HG02623 (cell line): Measurements from ENCODE around the gene ZBED4.

Experiments
- ATAC-seq: cut with Tn5 transposase; IDR thresholded peaks from one replicate; pipeline ENCODE4 v1.9.1; 2021; ENCODE audit warnings: moderate library complexity; ENCODE audit not compliant: unreplicated experiment

Gene ZBED4

DNA sequence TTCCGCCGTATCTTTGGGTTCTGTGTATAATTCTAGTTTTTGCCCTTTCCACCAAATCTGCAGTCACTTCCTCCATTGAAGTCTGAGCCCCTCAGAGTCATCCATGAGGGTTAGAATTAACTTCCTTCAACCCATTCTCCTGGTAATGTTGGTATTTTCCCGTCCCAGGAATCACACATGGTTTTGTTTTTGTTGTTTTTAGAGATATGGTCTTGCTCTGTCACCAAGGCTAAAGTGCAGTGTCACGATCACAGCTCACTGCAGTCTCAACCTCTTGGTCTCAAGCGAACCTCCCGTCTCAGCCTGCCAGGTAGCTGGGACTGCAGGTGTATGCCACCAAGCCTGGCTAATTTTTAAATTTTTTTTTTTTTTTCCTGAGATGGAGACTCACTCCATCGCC is 18.7 kb downstream of the ZBED4 start:
- ATAC-seq, result no peak

DNA sequence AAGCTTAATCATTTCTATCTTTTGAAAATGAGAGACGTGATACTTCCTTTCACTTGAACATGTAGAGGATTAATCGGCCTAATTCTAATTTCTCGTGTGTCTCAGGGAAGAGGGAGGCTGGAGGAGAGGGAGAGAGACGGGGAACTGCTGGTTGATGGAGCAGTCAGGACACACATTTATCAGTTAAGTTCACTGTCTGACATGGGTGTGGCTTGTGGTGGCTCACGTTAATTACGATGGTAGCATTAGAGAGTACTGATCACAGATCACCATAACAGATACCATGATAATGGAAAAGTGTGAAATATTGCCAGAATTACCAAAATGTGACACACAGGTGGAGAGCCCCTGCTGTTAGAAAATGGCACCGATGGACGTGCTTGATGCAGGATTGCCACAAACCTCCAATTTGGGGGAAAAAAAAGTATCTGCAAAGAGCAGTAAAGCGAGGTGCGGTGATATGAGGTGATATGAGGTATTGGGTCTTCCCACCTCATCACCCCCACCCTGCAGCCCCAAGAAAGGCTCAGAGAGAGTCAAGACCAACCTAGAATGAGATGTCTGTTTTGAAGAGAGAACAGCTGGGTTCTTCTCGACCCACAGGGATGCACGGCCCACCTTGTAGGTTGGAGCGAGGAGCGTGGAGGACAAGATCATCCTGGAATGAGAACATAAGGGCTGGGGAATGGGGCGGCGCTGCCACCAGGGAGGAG is 19.7 kb downstream of the ZBED4 start:
- no peak for ATAC-seq

DNA sequence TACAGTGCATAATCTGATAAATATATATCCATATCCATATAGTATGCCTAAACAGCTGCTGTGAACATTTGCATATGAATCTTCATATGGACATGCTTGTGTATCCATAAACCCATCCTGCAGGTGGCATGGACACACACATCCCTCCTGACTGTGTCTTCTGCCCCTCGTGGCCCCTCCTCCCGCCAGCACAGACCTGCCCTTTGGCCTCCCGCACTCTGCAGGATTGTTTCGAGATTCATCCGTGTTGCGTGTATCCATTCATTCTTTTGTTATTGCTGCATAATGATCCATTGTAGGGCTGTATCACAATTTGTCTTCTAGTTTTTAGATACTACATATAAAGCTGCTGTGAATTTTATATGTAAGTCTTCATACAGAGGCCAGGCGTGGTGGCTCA is 24.0 kb downstream of the ZBED4 start:
- no peak for ATAC-seq

DNA sequence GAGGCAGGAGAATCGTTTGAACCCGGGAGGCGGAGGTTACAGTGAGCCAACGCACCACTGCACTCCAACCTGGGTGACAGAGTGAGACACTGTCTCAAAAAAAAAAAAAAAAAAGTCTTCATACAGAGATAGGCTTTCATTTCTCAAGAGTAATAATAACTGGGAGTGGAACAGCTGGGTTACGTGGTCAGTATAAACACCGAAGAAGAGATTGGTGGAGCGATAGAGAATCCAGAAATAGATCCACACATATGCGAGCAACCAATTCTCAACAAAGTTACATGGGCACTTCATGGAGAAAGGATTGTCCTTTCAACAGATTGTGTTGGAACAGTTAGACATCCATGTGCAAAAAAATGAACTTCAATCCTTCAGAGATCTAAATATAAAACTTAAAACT is 24.6 kb downstream of the ZBED4 start:
- no peak for ATAC-seq

DNA sequence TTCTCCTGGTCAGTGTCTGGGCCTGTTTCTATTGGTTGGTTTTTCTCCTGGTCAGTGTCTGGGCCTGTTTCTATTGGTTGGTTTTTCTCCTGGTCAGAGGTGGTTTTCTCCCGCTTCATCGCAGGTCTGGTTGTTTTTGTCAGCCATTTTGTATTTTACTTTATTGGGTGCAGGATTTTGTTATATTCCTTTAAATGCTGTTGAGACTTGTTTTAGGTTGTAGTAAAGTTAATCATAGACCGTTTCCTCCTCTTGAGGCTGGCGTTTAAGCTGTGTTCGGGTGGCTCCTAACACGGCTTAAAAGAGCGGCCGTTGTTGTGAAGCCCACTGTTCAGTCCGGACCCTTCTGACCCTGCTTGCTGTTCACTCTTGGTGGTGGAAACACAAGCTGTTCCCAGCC is 26.2 kb downstream of the ZBED4 start:
- no peak for ATAC-seq

DNA sequence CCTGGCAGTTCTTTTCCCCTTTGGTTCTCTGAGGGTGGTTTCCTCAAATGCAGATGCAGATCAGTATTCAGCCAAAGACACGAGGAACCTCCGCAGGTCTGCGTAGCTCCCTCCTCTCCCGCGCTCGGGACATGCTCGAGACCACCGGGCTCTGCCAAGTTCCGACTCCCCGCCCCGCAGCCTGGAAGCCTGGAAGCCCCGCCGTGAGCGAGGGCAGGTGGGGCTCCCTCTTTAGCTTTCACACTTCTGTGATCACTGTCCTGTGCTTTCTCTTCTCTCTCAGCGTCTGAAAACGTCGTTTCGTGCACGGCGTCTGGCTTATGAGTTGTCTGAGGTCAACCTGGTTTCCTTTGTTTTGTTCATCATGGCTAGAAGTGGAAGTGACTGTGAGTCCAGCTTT is 26.6 kb downstream of the ZBED4 start:
- no peak for ATAC-seq

DNA sequence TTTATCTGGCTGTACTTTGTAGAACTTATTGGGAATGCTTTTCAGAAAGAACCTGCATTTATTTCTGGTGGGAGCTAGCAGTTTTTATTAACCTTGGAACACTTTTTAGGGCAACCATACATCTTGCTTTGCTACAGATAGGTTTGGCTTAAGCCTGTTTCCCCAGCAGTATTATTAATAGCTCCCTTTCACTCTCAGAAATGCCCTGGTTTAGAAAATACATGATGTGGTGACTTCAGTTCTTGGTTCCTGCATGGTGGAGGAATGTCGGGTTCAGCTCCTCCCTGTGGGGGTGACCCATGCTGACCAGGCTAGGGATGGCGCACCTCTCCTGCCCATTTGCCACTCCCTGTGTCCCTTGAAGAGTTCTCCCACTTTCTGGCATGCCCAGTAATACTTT is 28.2 kb downstream of the ZBED4 start:
- no peak for ATAC-seq

DNA sequence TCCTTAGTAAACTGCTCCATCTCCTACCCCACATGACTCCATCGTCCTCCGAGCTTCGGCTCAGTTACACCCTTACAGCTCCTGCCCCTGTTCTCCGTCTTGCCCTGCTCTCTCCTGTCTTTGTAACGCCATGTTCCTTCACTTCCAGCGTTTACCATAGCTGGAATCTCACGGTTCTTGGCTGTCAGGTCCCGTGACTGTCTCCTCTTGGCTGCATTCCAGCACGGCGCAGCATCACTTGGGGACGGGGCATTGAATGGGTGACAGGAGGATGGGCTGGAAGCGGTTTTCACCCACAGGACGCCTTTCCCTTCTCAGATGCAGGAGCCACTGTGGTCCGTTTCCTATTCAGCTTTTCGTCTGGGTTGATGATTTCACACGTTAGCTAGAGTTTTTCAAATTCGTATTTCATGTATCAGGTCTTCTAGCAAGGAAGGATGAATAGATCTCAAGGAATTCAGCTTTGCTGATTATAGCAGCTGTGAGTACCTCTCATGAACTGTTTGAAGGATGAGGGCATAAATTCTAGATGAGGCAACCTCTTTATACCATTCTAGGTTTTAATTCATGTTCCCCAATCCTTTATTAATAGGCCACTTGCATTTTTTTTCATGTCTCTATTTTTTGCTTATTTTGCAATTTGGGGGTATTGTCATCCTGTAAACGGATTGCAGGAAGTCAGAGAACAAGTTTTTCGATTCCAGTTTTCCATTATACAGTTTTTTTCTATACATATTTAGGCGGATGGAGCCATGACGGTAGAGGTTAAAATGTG is 29.1 kb downstream of the ZBED4 start:
- no peak for ATAC-seq

DNA sequence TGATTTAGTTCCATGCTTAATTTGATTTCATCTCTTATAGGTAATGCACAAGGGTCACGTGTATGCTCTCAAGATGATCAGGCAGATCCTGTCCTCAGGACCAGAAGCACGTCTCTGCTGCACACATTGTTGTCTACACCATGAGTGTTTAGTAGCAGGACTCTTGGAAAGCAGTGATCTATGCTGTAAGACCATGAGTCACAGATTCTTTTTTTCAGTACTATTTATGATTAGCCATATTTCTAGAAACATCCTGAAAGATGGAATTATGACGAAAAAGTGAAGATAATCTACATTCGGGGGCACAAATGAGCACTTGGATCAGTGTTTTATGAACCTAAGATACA is 29.6 kb downstream of the ZBED4 start:
- no peak for ATAC-seq

DNA sequence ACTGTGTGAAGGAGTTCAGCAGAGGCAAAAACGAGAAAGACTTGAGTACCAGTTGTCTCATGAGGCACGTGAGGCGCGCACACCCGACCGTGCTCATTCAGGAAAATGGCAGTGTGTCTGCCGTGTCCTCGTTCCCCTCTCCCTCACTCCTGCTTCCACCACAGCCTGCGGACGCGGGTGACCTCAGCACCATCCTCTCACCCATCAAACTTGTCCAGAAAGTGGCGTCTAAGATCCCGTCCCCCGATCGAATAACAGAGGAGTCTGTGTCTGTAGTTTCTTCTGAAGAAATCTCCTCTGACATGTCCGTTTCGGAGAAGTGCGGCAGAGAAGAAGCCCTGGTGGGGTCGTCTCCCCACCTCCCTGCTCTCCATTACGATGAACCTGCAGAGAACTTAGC is 30.4 kb downstream of the ZBED4 start:
- ATAC-seq, result no peak

DNA sequence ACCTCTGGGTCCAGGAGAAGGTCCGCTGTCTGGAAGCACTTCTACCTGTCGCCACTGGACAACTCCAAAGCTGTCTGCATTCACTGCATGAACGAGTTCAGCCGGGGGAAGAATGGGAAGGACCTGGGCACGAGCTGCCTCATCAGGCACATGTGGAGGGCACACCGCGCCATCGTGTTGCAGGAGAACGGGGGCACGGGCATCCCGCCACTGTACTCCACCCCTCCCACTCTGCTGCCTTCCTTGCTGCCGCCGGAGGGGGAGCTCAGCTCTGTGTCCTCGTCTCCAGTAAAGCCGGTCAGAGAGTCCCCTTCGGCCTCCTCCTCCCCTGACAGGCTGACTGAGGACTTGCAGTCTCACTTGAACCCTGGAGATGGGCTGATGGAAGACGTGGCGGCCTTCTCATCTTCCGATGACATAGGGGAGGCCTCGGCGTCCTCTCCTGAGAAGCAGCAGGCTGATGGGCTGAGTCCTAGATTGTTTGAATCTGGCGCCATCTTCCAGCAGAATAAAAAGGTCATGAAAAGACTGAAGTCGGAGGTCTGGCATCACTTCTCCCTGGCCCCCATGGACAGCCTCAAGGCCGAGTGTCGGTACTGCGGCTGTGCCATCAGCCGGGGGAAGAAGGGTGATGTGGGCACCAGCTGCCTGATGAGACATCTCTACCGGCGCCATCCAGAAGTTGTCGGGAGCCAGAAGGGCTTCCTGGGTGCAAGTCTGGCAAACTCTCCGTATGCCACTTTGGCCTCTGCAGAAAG is 31.0 kb downstream of the ZBED4 start:
- no peak for ATAC-seq

DNA sequence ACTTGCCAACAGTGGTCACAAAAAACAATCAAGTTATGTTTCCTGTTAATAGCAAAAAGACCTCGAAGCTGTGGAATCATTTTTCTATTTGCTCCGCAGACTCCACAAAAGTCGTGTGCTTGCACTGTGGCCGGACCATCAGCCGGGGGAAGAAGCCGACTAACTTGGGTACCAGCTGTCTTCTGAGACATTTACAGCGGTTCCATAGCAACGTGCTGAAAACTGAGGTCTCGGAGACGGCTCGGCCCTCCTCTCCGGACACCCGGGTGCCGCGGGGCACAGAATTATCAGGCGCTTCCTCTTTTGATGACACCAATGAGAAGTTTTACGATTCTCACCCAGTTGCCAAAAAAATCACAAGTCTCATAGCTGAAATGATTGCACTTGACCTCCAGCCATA is 31.6 kb downstream of the ZBED4 start:
- no peak for ATAC-seq

DNA sequence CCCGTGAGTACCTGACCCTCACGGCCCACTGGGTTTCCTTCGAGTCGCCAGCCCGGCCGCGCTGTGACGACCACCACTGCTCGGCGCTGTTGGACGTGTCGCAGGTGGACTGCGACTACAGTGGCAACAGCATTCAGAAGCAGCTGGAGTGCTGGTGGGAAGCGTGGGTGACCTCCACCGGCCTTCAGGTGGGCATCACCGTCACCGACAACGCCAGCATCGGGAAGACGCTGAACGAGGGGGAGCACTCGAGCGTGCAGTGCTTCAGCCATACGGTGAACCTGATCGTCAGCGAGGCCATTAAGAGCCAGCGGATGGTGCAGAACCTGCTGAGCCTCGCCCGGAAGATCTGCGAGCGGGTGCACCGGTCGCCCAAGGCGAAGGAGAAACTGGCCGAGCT is 32.2 kb downstream of the ZBED4 start:
- ATAC-seq, result no peak

DNA sequence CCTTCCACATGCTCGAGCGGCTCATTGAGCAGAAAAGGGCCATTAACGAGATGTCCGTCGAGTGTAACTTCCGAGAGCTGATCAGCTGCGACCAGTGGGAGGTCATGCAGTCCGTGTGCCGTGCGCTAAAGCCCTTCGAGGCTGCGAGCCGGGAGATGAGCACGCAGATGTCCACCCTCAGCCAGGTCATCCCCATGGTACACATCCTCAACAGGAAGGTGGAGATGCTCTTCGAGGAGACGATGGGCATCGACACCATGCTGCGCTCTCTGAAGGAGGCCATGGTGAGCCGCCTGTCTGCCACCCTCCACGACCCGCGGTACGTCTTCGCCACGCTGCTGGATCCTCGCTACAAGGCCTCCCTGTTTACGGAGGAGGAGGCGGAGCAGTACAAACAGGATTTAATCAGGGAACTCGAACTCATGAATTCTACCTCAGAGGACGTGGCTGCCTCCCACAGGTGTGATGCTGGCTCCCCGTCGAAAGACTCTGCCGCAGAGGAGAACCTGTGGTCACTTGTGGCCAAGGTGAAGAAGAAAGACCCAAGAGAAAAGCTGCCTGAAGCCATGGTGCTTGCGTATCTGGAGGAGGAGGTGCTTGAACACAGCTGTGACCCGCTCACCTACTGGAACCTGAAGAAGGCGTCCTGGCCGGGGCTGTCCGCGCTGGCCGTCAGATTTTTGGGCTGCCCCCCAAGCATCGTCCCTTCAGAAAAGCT is 32.9 kb downstream of the ZBED4 start:
- ATAC-seq, result no peak

DNA sequence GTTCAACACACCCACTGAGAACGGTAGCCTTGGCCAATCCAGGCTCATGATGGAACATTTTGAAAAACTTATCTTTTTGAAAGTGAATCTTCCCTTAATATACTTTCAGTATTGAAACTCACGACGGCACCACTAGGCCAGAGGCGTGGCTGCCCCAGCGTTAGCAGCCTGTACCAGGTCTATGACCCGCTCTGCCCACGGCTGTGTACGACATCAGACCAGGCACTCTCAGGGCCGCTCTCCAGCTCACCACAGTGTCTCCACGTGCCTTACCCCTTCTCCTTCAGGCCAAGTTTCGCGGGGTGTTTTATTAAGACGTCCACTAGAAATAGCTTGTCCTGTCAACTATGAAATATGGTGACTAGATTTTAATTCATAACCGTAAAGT is 33.4 kb downstream of the ZBED4 start:
- ATAC-seq, result no peak

DNA sequence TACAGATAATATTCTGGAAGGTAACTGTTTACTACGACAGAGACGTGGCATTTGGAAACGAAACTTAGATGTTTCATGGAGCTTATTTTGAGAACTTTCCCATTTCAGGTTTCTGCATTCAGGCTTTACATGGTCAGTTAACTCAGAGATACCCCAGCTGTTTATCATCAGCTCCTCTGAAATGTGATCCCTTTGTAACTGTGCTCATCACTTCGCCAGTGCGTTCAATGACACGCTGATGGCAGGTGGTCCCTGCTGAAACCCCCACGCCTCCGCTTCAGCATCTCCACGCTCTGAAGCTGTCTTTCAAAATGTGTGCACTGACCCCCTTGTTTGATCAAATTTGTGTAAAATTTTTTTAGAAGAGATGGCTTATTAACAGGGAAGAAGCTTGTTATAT is 34.1 kb downstream of the ZBED4 start:
- no peak for ATAC-seq

DNA sequence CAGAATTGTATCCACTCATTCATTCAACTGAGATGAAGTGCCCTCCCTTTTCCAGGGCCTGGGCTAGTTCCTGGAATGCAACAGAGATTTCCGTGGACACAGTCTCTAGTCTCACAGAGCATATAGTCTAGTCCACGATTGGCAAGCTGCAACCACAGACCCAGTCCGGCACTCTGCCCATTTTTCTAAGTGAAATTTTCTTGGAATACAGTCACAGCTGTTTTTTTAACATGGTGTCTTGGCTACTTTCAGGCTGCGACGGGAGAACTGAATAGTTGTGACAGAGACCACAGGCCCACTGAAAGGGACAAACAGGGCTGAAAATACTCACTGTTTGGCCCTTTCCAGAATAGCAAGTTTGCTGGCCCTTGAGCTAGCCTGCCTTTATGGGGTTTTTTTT is 35.4 kb downstream of the ZBED4 start:
- no peak for ATAC-seq

DNA sequence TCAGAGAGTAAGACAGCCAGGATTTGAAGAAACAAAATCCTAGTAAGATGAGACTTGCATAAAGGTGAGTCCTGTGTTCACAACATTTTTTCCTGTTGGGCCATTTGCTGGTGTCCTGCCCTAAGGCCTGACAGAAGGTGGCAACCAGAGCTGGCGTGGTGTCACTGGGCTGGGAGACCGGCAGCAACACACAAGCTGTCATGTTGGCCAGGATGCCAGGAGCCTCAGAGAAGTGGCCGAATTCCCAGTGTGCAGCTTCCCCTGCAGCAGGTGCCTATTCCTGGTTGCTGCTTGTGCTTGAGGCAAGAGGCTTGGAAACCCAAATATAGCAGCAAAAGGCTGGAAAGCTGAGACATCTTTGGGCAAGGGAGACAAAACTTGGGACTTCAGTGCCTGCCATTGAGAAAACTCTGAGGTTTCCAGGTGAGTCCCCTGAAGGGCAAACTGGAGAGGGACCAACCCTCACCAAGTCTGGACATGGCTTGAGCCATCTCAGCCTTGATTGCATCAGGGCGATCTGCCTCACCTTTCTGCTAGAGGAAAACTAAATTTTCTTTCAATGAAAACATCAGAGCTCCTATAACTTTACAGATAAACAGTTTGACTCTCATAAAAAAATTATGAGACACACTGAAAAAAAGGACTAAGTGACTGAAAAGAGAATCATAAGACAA is 38.7 kb downstream of the ZBED4 start:
- ATAC-seq, result no peak

DNA sequence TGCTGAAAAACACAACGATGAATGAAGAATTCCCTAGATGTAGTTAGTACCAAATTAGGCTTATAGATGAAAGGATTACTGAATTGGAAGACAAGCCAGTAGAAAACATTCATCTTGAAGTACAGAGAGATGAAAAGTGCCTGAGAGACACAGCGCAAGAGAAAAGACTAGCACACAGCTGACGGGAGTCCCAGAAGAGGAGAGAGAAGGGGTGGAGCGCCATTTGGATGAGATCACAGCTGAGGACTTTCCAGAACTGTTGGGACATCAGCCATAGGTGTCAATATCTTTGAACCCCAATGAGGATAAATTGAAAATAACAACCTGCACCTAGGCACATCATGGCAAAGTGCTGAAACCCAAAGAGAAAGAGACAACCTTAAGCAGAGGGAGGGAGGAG is 39.4 kb downstream of the ZBED4 start:
- no peak for ATAC-seq

DNA sequence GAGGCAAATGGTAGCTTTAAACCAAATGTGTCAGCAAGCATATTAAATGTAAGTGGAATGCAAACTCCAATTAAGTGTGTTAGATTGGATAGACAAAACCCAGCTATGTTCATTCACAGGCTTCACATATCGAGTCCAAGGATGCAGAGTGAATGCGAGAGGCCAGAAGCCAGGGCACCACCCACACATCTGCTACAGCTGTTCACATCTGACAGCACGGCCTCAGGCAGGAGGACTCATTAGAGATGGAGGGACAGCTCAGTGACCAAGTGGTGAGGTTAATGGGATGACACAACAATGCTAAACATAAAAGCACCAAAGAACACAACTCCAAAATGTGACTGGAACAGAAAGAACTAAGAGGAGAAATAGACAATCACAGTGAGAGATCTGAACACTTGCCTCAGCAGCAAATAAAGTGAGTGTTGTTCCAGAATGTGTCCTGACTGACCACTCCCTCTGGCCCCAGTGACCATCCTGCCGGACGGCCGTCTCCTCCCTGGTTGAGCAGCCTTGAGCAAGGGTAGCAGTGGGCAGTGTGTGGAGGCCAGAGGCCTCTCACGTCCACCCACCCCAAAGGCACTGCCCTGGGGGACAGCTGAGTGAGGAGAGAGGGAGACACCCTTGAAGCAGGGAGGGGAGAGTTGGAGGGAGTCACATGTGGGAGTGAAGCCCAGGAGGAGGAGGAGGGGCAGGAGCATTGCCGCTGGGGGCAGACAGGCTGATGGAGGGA is 40.8 kb downstream of the ZBED4 start:
- no peak for ATAC-seq
